GM19193 (cell line): ENCODE data around the gene HCST.

Experiments used
- POLR2A ChIP-seq: IDR thresholded peaks from 4 replicates; pipeline ENCODE4 v1.6.1; 2011; ENCODE audit not compliant: insufficient read depth, insufficient read length; ENCODE audit errors: extremely low read depth

HCST gene

GRCh38 chr19:35901854-35902661 is at the start of gene HCST:
TSS of gene HCST (plus strand) at chr19:35902529. CDS start at chr19:35902594, 65 bp downstream.
- TF ChIP-seq POLR2A, result peak; percentile 48

- no peak for TF ChIP-seq POLR2A
Observed at GRCh38 chr19:35853038-35853756, 49.1 kb upstream of the HCST start.

GRCh38 chr19:35856546-35857149 is 45.7 kb upstream of the HCST start, which contains the start of gene KIRREL2:
TSS of gene KIRREL2 (plus strand) at chr19:35856911. CDS start at chr19:35857120, 209 bp downstream.
- no peak for TF ChIP-seq POLR2A

GRCh38 chr19:35858311-35858710 is 44.0 kb upstream of the HCST start:
- TF ChIP-seq POLR2A, result no peak

GRCh38 chr19:35859414-35859813 is 42.9 kb upstream of the HCST start:
- no peak for TF ChIP-seq POLR2A

GRCh38 chr19:35860436-35860817 is 41.9 kb upstream of the HCST start:
- no peak for TF ChIP-seq POLR2A

- TF ChIP-seq POLR2A, result no peak
Observed at GRCh38 chr19:35860818-35861639, 41.3 kb upstream of the HCST start.

GRCh38 chr19:35861640-35862160 is 40.6 kb upstream of the HCST start:
- TF ChIP-seq POLR2A, result no peak

- no peak for TF ChIP-seq POLR2A
Observed at GRCh38 chr19:35862528-35862927, 39.8 kb upstream of the HCST start.

GRCh38 chr19:35863018-35863417 is 39.3 kb upstream of the HCST start:
- no peak for TF ChIP-seq POLR2A

- no peak for TF ChIP-seq POLR2A
Observed at GRCh38 chr19:35868172-35868822, 34.0 kb upstream of the HCST start, which contains the start of gene APLP1. TSS of gene APLP1 (plus strand) at chr19:35868574. CDS start at chr19:35868637, 63 bp downstream.

GRCh38 chr19:35868823-35869326 is 33.5 kb upstream of the HCST start:
- no peak for TF ChIP-seq POLR2A

GRCh38 chr19:35869327-35870123 is 32.8 kb upstream of the HCST start:
- no peak for TF ChIP-seq POLR2A
